GM23338 (cell line): ENCODE measurements around the gene LTBP3. TPM values are rescaled to one million over a fixed set of nuclear protein-coding genes. Genes with fewer than 3 reads are reported as not detected.
A peak's percentile ranks its signal among the peaks of the same experiment; 100 is the strongest.

Experiments used
- ATAC-seq: fragments of 200-7000 bp; cut with Tn5 transposase; 3 replicates; pipeline ENCODE4 v1.9.1; 2020
- DNase-seq: peaks from one replicate; pipeline ENCODE4 v3.0.0-alpha.2; 2015; ENCODE audit warnings: low spot score
- H2AFZ ChIP-seq: fragments of 200-600 bp; sonication (generic); 2 replicates; pipeline ENCODE4 v1.8.0; 2016; ENCODE audit warnings: antibody characterized with exemption, mild to moderate bottlenecking, moderate library complexity
- H3F3A ChIP-seq: fragments of 200-600 bp; sonication (generic); replicated peaks from 2 replicates; pipeline ENCODE4 v1.8.0; 2017; ENCODE audit warnings: antibody characterized with exemption, mixed run types, low read depth
- H3K27ac ChIP-seq: fragments of 200-600 bp; sonication (generic); 2 replicates; pipeline ENCODE4 v1.6.1; 2016; ENCODE audit warnings: low read depth
- H3K27me3 ChIP-seq: fragments of 200-600 bp; sonication (generic); 2 replicates; pipeline ENCODE4 v1.8.0; 2016; ENCODE audit warnings: mild to moderate bottlenecking, mixed run types, moderate library complexity; ENCODE audit not compliant: insufficient read depth
- H3K36me3 ChIP-seq: fragments of 200-600 bp; sonication (generic); 2 replicates; pipeline ENCODE4 v1.8.0; 2016; ENCODE audit warnings: mild to moderate bottlenecking; ENCODE audit not compliant: insufficient read depth
- H3K4me1 ChIP-seq: fragments of 200-600 bp; sonication (generic); 2 replicates; pipeline ENCODE4 v1.8.0; 2016; ENCODE audit warnings: mild to moderate bottlenecking, moderate library complexity; ENCODE audit not compliant: insufficient read depth
- H3K4me2 ChIP-seq: fragments of 200-600 bp; sonication (generic); 2 replicates; pipeline ENCODE4 v1.7.1; 2017; ENCODE audit warnings: mixed run types
- H3K4me3 ChIP-seq: fragments of 200-600 bp; sonication (generic); 2 replicates; pipeline ENCODE4 v1.6.1; 2016; ENCODE audit warnings: mixed run types
- H3K79me2 ChIP-seq: fragments of 200-600 bp; sonication (generic); replicated peaks from 2 replicates; pipeline ENCODE4 v1.8.0; 2017; ENCODE audit warnings: mild to moderate bottlenecking; ENCODE audit not compliant: insufficient read depth
- H3K9me2 ChIP-seq: fragments of 200-600 bp; sonication (generic); 2 replicates; pipeline ENCODE4 v1.8.0; 2017; ENCODE audit not compliant: insufficient read depth
- H4K20me1 ChIP-seq: fragments of 200-600 bp; sonication (generic); replicated peaks from 2 replicates; pipeline ENCODE4 v1.8.0; 2017; ENCODE audit warnings: mild to moderate bottlenecking; ENCODE audit not compliant: insufficient read depth
- H3K27ac Mint-ChIP-seq: 2 replicates; pipeline ENCODE4 v1.8.0; 2020; ENCODE audit warnings: inconsistent platforms, mild to moderate bottlenecking, moderate library complexity, mixed read lengths
- H3K27me3 Mint-ChIP-seq: 3 replicates; pipeline ENCODE4 v1.8.0; 2022; ENCODE audit warnings: low read depth, mild to moderate bottlenecking, moderate library complexity, mixed read lengths, inconsistent platforms; ENCODE audit not compliant: insufficient read depth, poor library complexity
- H3K36me3 Mint-ChIP-seq: 3 replicates; pipeline ENCODE4 v1.8.0; 2021; ENCODE audit warnings: low read depth, mild to moderate bottlenecking, inconsistent platforms, moderate library complexity, mixed read lengths
- H3K4me1 Mint-ChIP-seq: 3 replicates; pipeline ENCODE4 v1.8.0; 2020; ENCODE audit warnings: mild to moderate bottlenecking, inconsistent platforms, mixed read lengths
- H3K4me3 Mint-ChIP-seq: 3 replicates; pipeline ENCODE4 v1.8.0; 2021; ENCODE audit warnings: moderate library complexity, mild to moderate bottlenecking, inconsistent platforms, mixed read lengths
- H3K9me3 Mint-ChIP-seq: 3 replicates; pipeline ENCODE4 v1.8.0; 2020; ENCODE audit warnings: moderate library complexity, mild to moderate bottlenecking, inconsistent platforms, mixed read lengths
- CREB1 ChIP-seq: fragments of 250-450 bp; sonication (Bioruptor Pico); IDR thresholded peaks from 2 replicates; pipeline ENCODE4 v1.5.0; 2020; ENCODE audit warnings: low read depth, mild to moderate bottlenecking, moderate library complexity
- CTCF ChIP-seq, 2 experiments: fragments of 200-600 bp in 1 of 2; sonication (generic) in 1 of 2; conservative IDR thresholded peaks; 2 replicates each; pipeline versions ENCODE4 v1.5.1 to v1.6.1; 2016 to 2017; ENCODE audit warnings: antibody characterized with exemption in 2 of 2, low read depth in 2 of 2, mild to moderate bottlenecking in 2 of 2, moderate library complexity in 1 of 2
- ETS1 ChIP-seq: IDR thresholded peaks from 2 replicates; pipeline ENCODE4 v1.6.1; 2016; ENCODE audit warnings: antibody characterized with exemption
- EZH2 ChIP-seq: fragments of 200-600 bp; sonication (generic); IDR thresholded peaks from one replicate; pipeline ENCODE4 v1.8.0; 2017; ENCODE audit warnings: antibody characterized with exemption, mild to moderate bottlenecking, low read depth; ENCODE audit not compliant: unreplicated experiment
- EZH2phosphoT487 ChIP-seq: fragments of 200-600 bp; sonication (generic); IDR thresholded peaks from one replicate; pipeline ENCODE4 v1.8.1; 2018; ENCODE audit warnings: antibody characterized with exemption; ENCODE audit not compliant: unreplicated experiment
- JUNB ChIP-seq: IDR thresholded peaks from one replicate; pipeline ENCODE4 v1.6.1; 2016; ENCODE audit warnings: antibody characterized with exemption; ENCODE audit not compliant: unreplicated experiment
- NANOG ChIP-seq: IDR thresholded peaks from 2 replicates; pipeline ENCODE4 v1.6.1; 2016; ENCODE audit warnings: antibody characterized with exemption, borderline replicate concordance
- POLR2AphosphoS5 ChIP-seq: IDR thresholded peaks from 2 replicates; pipeline ENCODE4 v1.6.1; 2016; ENCODE audit warnings: antibody characterized with exemption, low read depth
- STAT1 ChIP-seq: IDR thresholded peaks from one replicate; pipeline ENCODE4 v1.6.1; 2016; ENCODE audit warnings: antibody characterized with exemption; ENCODE audit not compliant: unreplicated experiment
- ZNF114 ChIP-seq: fragments of 250-450 bp; sonication (Bioruptor Pico); IDR thresholded peaks from 2 replicates; pipeline ENCODE4 v1.5.0; 2020; ENCODE audit warnings: mild to moderate bottlenecking, moderate library complexity
- ZNF331 ChIP-seq: fragments of 250-450 bp; sonication (Bioruptor Pico); IDR thresholded peaks from 2 replicates; pipeline ENCODE4 v1.5.0; 2020; ENCODE audit warnings: low read depth, mild to moderate bottlenecking, moderate library complexity
- polyA plus RNA-seq: library from polyadenylated mRNA; unstranded; fragments of >200 nt; fragmentation: Nextera tagmentation; extraction: Ambion mirVana; gene quantifications from 2 replicates; pipeline ENCODE4 v1.2.1, GENCODE V29; 2016
- total RNA-seq: library from RNA; depleted of rRNA; stranded (reverse); fragments of >200 nt; shearing (Covaris generic); gene quantifications from 2 replicates; pipeline ENCODE4 v1.2.3, GENCODE V29; 2014

LTBP3 gene
- total and polyA plus RNA-seq, 2 experiments from 2014 or later: 9.5 to 29.2 TPM

DNA sequence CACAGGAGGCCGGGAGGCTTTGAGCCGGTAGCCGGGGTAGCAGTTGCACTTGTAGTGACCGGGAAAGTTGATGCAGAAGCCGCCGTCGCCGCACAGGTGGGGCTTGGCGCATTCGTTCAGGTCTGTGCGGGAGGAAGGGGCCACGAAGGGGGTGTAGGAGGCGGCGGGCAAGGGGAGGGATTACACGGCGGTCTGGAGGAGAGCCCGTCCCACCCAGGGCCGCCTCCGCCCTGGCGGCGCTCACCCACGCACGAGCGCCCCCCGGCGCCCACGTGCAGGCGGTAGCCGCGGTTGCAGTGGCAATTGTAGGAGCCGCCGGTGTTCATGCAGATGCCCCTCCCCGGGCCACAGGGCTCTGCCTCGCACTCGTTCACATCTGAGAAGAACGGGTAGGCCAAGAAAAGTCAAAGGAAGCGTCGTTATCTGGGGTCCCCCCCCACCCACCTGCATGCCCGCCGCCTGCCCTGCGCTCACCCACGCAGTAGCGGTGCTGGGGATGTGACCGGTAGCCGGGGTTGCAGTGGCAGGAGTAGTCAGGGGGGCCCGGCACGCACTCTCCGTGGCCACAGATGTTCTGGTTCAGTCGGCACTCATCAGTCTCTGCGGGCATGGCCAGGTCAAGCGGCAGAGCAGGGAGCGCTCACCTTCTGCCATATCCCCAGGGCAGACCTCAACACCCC lies 10.6 kb downstream of the LTBP3 start:
- H3K27me3 Mint-ChIP-seq: peaks cover 56% of the 10 kb centered on the region
- Histone ChIP-seq H3K79me2 (no peaks in the 10 kb centered on the region), H3K36me3 (no peaks in the 10 kb centered on the region)

DNA sequence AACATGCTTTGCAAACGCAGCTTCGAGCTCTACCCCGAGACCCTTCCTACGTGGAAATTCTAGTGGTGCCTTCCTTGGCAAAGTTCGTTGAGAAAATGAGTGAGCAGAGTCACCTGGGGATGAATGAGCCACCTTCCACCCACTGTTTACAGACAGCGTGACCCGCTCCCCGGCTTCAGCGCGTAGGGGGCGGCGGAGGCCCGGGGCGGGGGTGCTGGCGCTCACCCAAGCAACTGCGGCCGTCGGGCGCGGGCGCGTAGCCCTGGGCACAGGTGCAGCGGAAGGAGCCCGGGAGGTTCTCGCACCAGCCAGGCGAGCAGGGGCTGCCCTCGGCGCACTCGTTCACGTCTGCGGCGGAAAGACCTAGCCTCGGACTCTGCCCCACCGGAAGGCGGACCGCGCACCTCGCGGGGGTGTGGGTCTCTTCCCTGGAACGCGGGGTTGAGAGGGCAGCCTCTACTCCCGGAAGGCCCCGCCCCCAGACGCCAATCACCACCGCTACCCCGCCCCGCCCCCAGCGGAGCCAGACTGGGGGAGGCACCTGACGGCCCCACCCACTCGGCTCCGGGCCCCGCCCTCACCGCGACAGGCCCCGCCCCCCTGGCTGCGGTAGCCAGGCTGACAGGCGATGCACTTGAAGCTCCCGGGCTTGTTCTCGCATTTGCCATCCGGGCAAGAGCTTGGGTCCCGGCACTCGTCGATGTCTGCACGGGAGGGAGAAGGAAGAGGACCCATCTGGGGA lies 11.8 kb downstream of the LTBP3 start:
- peak overlapping the region; percentile 88 for H3K4me2 ChIP-seq
- peak; percentile 67 for ATAC-seq
- peaks cover 15% of the 10 kb centered on the region; the same call in 1 of the 2 replicates for H3F3A ChIP-seq
- Mint-ChIP-seq H3K36me3 (no peaks in the 10 kb centered on the region; the same call in 2 of the 3 replicates), H3K27ac (no peak overlapping the region), H3K9me3 (no peaks in the 10 kb centered on the region; the same call in 2 of the 3 replicates), H3K4me1 (peaks cover 22% of the 10 kb centered on the region), H3K27me3 (peaks cover 53% of the 10 kb centered on the region), H3K4me3 (peak overlapping the region; percentile 63)
- TF ChIP-seq EZH2phosphoT487: no peak
- peak; percentile 72 for TF ChIP-seq EZH2
- no peaks in the 10 kb centered on the region for H3K9me2 ChIP-seq
- peak; percentile 95 for DNase-seq
- peak overlapping the region; percentile 81; the same call in 1 of the 2 replicates for H2AFZ ChIP-seq
- H3K27me3 ChIP-seq: peaks cover 73% of the 10 kb centered on the region
- H3K27ac ChIP-seq: no peak overlapping the region
- peaks cover 3% of the 10 kb centered on the region; the same call in 1 of the 2 replicates for H4K20me1 ChIP-seq
- H3K79me2 ChIP-seq: no peaks in the 10 kb centered on the region
- H3K36me3 ChIP-seq: no peaks in the 10 kb centered on the region
- peaks cover 13% of the 10 kb centered on the region for H3K4me1 ChIP-seq
- peak overlapping the region; percentile 68 for H3K4me3 ChIP-seq

More for the DNA sequence above, 10.6 kb downstream of the LTBP3 start:
- no peak for TF ChIP-seq STAT1
- TF ChIP-seq CTCF (conservative IDR thresholded peaks at IDR 0.05; ENCODE audit: low read depth in 2 of 2): peak in 1 of 2 experiments; percentile 69; a peak in 3 of 4 replicates
- Histone ChIP-seq H3K27ac (no peak overlapping the region), H4K20me1 (peaks cover 3% of the 10 kb centered on the region; the same call in 1 of the 2 replicates), H3K9me2 (no peaks in the 10 kb centered on the region), H3K4me2 (peak overlapping the region; percentile 88), H2AFZ (no peak overlapping the region), H3F3A (peaks cover 21% of the 10 kb centered on the region; the same call in 1 of the 2 replicates), H3K4me3 (peak overlapping the region; percentile 68; the same call in 1 of the 2 replicates), H3K4me1 (peaks cover 13% of the 10 kb centered on the region), H3K27me3 (peaks cover 73% of the 10 kb centered on the region)
- Mint-ChIP-seq H3K4me3 (no peak overlapping the region; the same call in 2 of the 3 replicates), H3K9me3 (no peaks in the 10 kb centered on the region; the same call in 2 of the 3 replicates), H3K36me3 (no peaks in the 10 kb centered on the region; the same call in 2 of the 3 replicates), H3K4me1 (peaks cover 34% of the 10 kb centered on the region), H3K27ac (no peak overlapping the region)
- DNase-seq: peak; percentile 54
- ATAC-seq: peak; percentile 6

DNA sequence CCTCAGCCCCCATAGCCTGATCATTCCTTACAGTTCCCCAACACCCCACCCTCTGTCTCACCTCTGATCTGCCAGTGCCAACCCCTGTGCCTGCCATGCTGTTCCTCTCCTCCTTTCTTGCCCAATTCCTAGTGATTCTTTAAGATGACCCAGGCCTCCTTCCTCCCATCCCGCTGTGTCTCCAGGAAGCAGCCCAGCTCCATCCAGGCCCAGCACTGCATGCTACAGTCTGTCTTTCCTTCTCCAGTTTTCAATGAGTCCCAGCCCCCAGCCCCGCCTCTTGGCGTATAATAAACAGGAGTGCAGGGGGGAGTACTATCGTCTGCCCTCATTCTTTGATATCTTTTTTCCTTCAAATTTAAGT lies 12.3 kb downstream of the LTBP3 start:
- Histone ChIP-seq H3K27ac (no peak overlapping the region), H4K20me1 (peaks cover 3% of the 10 kb centered on the region; the same call in 1 of the 2 replicates), H3K27me3 (peaks cover 72% of the 10 kb centered on the region), H3F3A (peaks cover 15% of the 10 kb centered on the region; the same call in 1 of the 2 replicates), H3K79me2 (no peaks in the 10 kb centered on the region), H3K4me2 (peak overlapping the region; percentile 88), H3K4me3 (peak overlapping the region; percentile 68), H3K9me2 (no peaks in the 10 kb centered on the region), H2AFZ (peak overlapping the region; percentile 81; the same call in 1 of the 2 replicates), H3K36me3 (no peaks in the 10 kb centered on the region), H3K4me1 (peaks cover 13% of the 10 kb centered on the region)
- Mint-ChIP-seq H3K4me1 (peaks cover 18% of the 10 kb centered on the region), H3K36me3 (no peaks in the 10 kb centered on the region; the same call in 2 of the 3 replicates), H3K27me3 (peaks cover 49% of the 10 kb centered on the region), H3K4me3 (peak overlapping the region; percentile 63), H3K27ac (no peak overlapping the region), H3K9me3 (no peaks in the 10 kb centered on the region; the same call in 2 of the 3 replicates)
- DNase-seq (peak; percentile 37), ATAC-seq (peak; percentile 4; the same call in 2 of the 3 replicates)
- TF ChIP-seq CTCF (conservative IDR thresholded peaks at IDR 0.05; ENCODE audit: low read depth in 2 of 2): no peak
- TF ChIP-seq JUNB: no peak
- TF ChIP-seq CREB1: no peak
- TF ChIP-seq NANOG: no peak
- no peak for TF ChIP-seq ZNF331 (CRISPR knock-in tag)
- no peak for TF ChIP-seq EZH2phosphoT487
- no peak for TF ChIP-seq POLR2AphosphoS5
- no peak for TF ChIP-seq ETS1
- no peak for TF ChIP-seq ZNF114 (CRISPR knock-in tag)
- TF ChIP-seq EZH2: no peak
